HEK293T (cell line): ENCODE results near the gene BAZ1B.
"Not testable (repeated sequence)": the region's sequence is repeated elsewhere in the genome, so short reads cannot be mapped to it uniquely, and the experiment has no call there.

Experiments
- BHLHE40 ChIP-seq: fragments of 450-650 bp; IDR thresholded peaks from 2 replicates; pipeline ENCODE4 v1.6.1; 2016; ENCODE audit warnings: mild to moderate bottlenecking, moderate library complexity, borderline replicate concordance
- CTBP1 ChIP-seq: fragments of 450-650 bp; IDR thresholded peaks from 2 replicates; pipeline ENCODE4 v1.6.1; 2016; ENCODE audit warnings: borderline replicate concordance
- ELF4 ChIP-seq: fragments of 450-650 bp; IDR thresholded peaks from 2 replicates; pipeline ENCODE4 v1.6.1; 2017; ENCODE audit warnings: antibody characterized with exemption
- FOXA1 ChIP-seq: fragments of 450-650 bp; IDR thresholded peaks from 2 replicates; pipeline ENCODE4 v1.6.1; 2016; ENCODE audit warnings: mild to moderate bottlenecking
- FOXM1 ChIP-seq: fragments of 450-650 bp; IDR thresholded peaks from 2 replicates; pipeline ENCODE4 v1.6.1; 2017; ENCODE audit warnings: mild to moderate bottlenecking, borderline replicate concordance
- HDGF ChIP-seq: fragments of 450-650 bp; IDR thresholded peaks from 2 replicates; pipeline ENCODE4 v1.6.1; 2017; ENCODE audit warnings: antibody characterized with exemption, borderline replicate concordance
- L3MBTL2 ChIP-seq: fragments of 450-650 bp; conservative IDR thresholded peaks from 2 replicates; pipeline ENCODE4 v1.6.1; 2016; ENCODE audit warnings: mild to moderate bottlenecking
- LEF1 ChIP-seq: fragments of 450-650 bp; IDR thresholded peaks from 2 replicates; pipeline ENCODE4 v1.6.1; 2017; ENCODE audit warnings: mild to moderate bottlenecking, borderline replicate concordance
- NFRKB ChIP-seq: fragments of 450-650 bp; IDR thresholded peaks from 2 replicates; pipeline ENCODE4 v1.6.1; 2016; ENCODE audit warnings: mild to moderate bottlenecking, moderate library complexity
- SP1 ChIP-seq: fragments of 450-650 bp; IDR thresholded peaks from 2 replicates; pipeline ENCODE4 v1.6.1; 2017
- SUZ12 ChIP-seq: fragments of 450-650 bp; IDR thresholded peaks from 2 replicates; pipeline ENCODE4 v1.6.1; 2016; ENCODE audit warnings: mild to moderate bottlenecking
- TARDBP ChIP-seq: fragments of 450-650 bp; IDR thresholded peaks from 2 replicates; pipeline ENCODE4 v1.6.1; 2016
- ZNF384 ChIP-seq: fragments of 450-650 bp; IDR thresholded peaks from 2 replicates; pipeline ENCODE4 v1.6.1; 2016
- TF ChIP-seq, protein P1 (sequence below): fragments of 450-650 bp; IDR thresholded peaks from 2 replicates; pipeline ENCODE4 v1.6.1; 2016

DNA sequence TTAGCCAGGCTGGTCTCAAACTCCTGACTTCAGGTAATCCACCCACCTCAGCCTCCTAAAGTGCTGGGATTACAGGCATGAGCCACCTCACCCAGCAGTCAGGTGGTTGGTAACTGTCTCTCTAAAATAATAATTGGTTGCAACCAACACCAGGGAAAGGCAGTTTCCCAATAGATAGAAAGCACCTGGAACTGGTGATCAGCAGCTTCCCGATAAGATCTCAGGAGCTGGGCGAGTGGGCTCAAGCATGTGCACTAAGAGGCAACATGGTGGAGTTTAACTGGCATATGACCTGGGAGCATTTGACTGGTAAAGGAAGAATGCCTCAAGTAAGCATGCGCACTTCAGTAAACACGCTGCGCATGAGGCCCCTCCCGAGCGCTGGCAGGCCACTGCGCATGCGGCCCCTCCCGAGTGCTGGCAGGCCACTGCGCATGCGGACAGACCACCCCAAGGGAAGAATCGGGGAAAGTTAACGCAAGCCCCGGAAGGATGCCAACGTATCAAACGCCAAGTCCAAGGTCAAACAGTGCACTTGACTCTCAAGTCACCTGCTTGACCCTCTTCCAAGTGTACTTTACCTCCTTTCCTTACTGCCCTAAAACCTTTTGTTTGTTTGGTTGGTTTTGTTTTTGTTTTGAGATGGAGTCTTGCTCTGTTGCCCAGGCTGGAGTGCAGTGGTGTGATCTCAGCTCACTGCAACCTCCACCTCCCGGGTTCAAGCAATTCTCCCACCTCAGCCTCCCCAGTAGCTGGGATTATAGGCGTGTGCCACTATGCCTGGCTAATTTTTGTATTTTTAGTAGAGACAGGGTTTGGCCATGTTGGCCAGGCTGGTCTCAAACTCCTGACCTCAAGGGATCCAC is 122.7 kb downstream of the BAZ1B start:
- TF ChIP-seq BHLHE40, ZNF384, FOXM1, TARDBP, NFRKB, ELF4, FOXA1, SP1, HDGF, SUZ12, LEF1, CTBP1: not testable (repeated sequence)
- TF ChIP-seq, protein P1, sequence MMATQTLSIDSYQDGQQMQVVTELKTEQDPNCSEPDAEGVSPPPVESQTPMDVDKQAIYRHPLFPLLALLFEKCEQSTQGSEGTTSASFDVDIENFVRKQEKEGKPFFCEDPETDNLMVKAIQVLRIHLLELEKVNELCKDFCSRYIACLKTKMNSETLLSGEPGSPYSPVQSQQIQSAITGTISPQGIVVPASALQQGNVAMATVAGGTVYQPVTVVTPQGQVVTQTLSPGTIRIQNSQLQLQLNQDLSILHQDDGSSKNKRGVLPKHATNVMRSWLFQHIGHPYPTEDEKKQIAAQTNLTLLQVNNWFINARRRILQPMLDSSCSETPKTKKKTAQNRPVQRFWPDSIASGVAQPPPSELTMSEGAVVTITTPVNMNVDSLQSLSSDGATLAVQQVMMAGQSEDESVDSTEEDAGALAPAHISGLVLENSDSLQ = not testable (repeated sequence)
- TF ChIP-seq L3MBTL2 = peak; percentile 94
